ENCODE measurements around the gene STRA6.

DNA sequence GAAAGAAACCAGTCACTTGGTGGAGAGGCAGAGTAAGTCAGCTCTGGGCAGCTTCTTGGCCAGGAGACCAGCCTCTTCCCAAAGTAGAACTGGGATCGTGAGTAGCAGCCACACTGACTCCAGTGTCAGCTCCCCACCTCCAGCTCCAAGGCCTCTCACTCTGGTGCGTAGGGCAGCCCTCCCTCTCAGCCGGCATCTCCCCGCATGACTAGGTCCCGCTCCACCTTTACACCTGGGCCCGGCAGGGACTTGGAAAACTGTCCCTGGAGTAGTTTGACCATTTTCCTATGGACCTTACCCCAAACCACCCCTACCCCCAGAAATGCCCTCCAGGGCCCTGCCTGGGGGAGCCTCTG lies 3.3 kb downstream of the STRA6 start:
- TF ChIP-seq POLR2A (IDR thresholded peaks at IDR 0.05): no peak
- TF ChIP-seq, protein P1, sequence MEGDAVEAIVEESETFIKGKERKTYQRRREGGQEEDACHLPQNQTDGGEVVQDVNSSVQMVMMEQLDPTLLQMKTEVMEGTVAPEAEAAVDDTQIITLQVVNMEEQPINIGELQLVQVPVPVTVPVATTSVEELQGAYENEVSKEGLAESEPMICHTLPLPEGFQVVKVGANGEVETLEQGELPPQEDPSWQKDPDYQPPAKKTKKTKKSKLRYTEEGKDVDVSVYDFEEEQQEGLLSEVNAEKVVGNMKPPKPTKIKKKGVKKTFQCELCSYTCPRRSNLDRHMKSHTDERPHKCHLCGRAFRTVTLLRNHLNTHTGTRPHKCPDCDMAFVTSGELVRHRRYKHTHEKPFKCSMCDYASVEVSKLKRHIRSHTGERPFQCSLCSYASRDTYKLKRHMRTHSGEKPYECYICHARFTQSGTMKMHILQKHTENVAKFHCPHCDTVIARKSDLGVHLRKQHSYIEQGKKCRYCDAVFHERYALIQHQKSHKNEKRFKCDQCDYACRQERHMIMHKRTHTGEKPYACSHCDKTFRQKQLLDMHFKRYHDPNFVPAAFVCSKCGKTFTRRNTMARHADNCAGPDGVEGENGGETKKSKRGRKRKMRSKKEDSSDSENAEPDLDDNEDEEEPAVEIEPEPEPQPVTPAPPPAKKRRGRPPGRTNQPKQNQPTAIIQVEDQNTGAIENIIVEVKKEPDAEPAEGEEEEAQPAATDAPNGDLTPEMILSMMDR (IDR thresholded peaks at IDR 0.05): no peak
